NCI-H526 treated with DMSO at 0.1 percent for 48 hours (cell line): ENCODE measurements around the gene ZNF839.

Experiments
- DNase-seq: peaks from one replicate; lab custom pipeline; 2025; lab: John Stamatoyannopoulos, UW

The ZNF839 gene

GRCh38 chr14:102387086-102387485 lies 67.5 kb downstream of the ZNF839 start:
- DNase-seq = no peak

GRCh38 chr14:102389246-102389645 lies 69.7 kb downstream of the ZNF839 start:
- no peak for DNase-seq

- no peak for DNase-seq
Measured at GRCh38 chr14:102390064-102390855, 70.7 kb downstream of the ZNF839 start.
